HG03139 (cell line): ENCODE measurements around the gene ENOX1.

Experiments
- ATAC-seq: cut with Tn5 transposase; IDR thresholded peaks from one replicate; pipeline ENCODE4 v1.9.1; 2021; ENCODE audit not compliant: unreplicated experiment

ENOX1 gene

GRCh38 chr13:43328907-43329306 lies 457.9 kb downstream of the ENOX1 start:
- no peak for ATAC-seq

GRCh38 chr13:43326100-43326499 lies 460.7 kb downstream of the ENOX1 start:
- ATAC-seq: no peak

- no peak for ATAC-seq
Measured at GRCh38 chr13:43325636-43326035, 461.1 kb downstream of the ENOX1 start.

- ATAC-seq: no peak
Measured at GRCh38 chr13:43324129-43324528, 462.6 kb downstream of the ENOX1 start.

- ATAC-seq: no peak
Measured at GRCh38 chr13:43319617-43320444, 466.9 kb downstream of the ENOX1 start.

GRCh38 chr13:43316946-43317353 lies 469.8 kb downstream of the ENOX1 start:
- no peak for ATAC-seq

- ATAC-seq: no peak
Measured at GRCh38 chr13:43316281-43316680, 470.5 kb downstream of the ENOX1 start.

- no peak for ATAC-seq
Measured at GRCh38 chr13:43315522-43315921, 471.2 kb downstream of the ENOX1 start.

- no peak for ATAC-seq
Measured at GRCh38 chr13:43309311-43309710, 477.5 kb downstream of the ENOX1 start.

- peak; percentile 77 for ATAC-seq
Measured at GRCh38 chr13:43307921-43308433, 478.8 kb downstream of the ENOX1 start.

- ATAC-seq: no peak
Measured at GRCh38 chr13:43307221-43307920, 479.4 kb downstream of the ENOX1 start.

- ATAC-seq: no peak
Measured at GRCh38 chr13:43306372-43306771, 480.4 kb downstream of the ENOX1 start.

GRCh38 chr13:43305416-43305815 lies 481.4 kb downstream of the ENOX1 start:
- no peak for ATAC-seq

GRCh38 chr13:43304945-43305344 lies 481.8 kb downstream of the ENOX1 start:
- ATAC-seq: no peak

- no peak for ATAC-seq
Measured at GRCh38 chr13:43304449-43304848, 482.3 kb downstream of the ENOX1 start.

GRCh38 chr13:43303033-43303729 lies 483.6 kb downstream of the ENOX1 start:
- ATAC-seq: no peak

GRCh38 chr13:43301346-43301969 lies 485.3 kb downstream of the ENOX1 start:
- no peak for ATAC-seq

GRCh38 chr13:43300865-43301264 lies 485.9 kb downstream of the ENOX1 start:
- ATAC-seq: no peak

- ATAC-seq: no peak
Measured at GRCh38 chr13:43299374-43299773, 487.4 kb downstream of the ENOX1 start.

- ATAC-seq: no peak
Measured at GRCh38 chr13:43298816-43299215, 488.0 kb downstream of the ENOX1 start.
